BE2C (cell line): ENCODE measurements around the gene COMT.
"Not testable (repeated sequence)": the region's sequence is repeated elsewhere in the genome, so short reads cannot be mapped to it uniquely, and the experiment has no call there.

Source experiments
- DNase-seq: peaks from one replicate; pipeline ENCODE4 v3.0.0-alpha.2; 2020
- H3K27me3 ChIP-seq: fragments of 250-450 bp; sonication (Bioruptor Pico); 2 replicates; pipeline ENCODE4 v1.5.1; 2020; ENCODE audit warnings: mild to moderate bottlenecking
- H3K36me3 ChIP-seq: fragments of 250-450 bp; sonication (Bioruptor Pico); 2 replicates; pipeline ENCODE4 v1.5.1; 2020; ENCODE audit warnings: mild to moderate bottlenecking
- H3K4me1 ChIP-seq: fragments of 250-450 bp; sonication (Bioruptor Pico); 2 replicates; pipeline ENCODE4 v1.5.1; 2020
- H3K4me3 ChIP-seq: 2 replicates; pipeline ENCODE4 v1.5.1; 2011; ENCODE audit warnings: low read depth, low read length
- H3K9me3 ChIP-seq: fragments of 250-450 bp; sonication (Bioruptor Pico); 2 replicates; pipeline ENCODE4 v1.5.1; 2020
- CTCF ChIP-seq: IDR thresholded peaks from 2 replicates; pipeline ENCODE4 v1.5.1; 2012; ENCODE audit warnings: mild to moderate bottlenecking, low read depth, low read length

The COMT gene

DNA sequence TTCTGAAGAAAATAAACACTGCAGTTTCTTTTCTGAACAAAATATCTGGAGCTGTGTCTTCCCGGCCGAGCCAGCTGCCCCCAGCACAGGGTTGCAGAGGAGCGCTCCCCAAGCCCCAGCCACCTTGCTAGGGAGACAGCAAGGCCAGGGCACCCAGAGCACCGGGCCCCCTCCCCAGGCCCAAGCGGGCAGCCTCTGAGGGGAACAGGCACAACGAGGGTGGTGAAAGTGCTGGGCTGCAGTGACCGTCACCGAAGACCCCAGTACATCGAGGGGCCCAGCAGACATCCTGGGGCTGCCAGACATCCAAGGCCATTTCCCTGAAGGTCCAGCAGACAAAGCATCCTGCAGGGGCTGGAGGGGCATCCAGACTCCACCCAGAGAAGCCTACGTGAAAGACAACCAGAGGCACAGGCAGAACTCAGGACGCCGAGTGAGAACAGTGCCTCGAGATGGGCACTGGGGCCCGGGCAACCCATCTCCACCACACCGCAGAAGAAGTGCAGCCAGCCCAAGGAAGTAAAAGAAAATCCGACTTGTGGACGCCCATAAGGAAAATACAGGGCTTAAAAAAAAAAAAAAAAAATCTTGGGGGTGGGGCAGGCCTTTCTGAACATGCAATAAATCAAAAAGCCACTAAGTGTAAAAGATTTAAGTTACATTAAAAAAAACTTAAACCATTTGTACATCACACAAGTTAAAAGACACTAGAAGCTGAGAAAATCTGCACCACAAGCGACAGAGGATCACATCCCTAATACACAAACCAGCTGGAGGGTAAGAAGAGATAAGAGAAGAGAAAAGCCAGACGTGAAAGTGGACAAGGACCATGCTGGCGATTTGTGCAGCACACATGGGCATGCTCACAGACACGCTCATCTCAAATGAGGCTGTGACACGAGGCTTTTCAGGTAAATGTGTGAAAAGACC lies 36.0 kb upstream of the COMT start:
- no peaks in the 10 kb centered on the region for H3K27me3 ChIP-seq
- peaks cover 5% of the 10 kb centered on the region; the same call in 1 of the 2 replicates for H3K36me3 ChIP-seq
- no peak for TF ChIP-seq CTCF
- DNase-seq, result peak; percentile 55
- no peak overlapping the region for H3K4me3 ChIP-seq
- H3K4me1 ChIP-seq, result peaks cover 27% of the 10 kb centered on the region
- no peaks in the 10 kb centered on the region for H3K9me3 ChIP-seq

GRCh38 chr22:19906864-19907263 lies 34.7 kb upstream of the COMT start:
- H3K36me3 ChIP-seq, H3K9me3 ChIP-seq, H3K4me3 ChIP-seq, H3K27me3 ChIP-seq, DNase-seq: not testable (repeated sequence)
- peaks cover 27% of the 10 kb centered on the region for H3K4me1 ChIP-seq

DNA sequence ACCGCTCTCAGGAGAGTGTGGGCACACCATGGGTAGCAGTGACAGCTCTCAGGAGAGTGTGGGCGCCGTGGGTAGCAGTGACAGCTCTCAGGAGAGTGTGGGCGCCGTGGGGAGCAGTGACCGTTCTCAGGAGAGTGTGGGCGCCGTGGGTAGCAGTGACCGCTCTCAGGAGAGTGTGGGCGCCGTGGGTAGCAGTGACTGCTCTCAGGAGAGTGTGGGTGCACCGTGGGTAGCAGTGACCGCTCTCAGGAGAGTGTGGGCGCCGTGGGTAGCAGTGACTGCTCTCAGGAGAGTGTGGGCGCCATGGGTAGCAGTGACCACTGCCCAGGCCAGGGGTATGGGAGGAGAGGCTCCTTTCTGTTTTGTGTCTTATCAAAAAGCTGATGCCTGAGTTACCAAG lies 33.7 kb upstream of the COMT start:
- H3K36me3 ChIP-seq, H3K27me3 ChIP-seq, H3K9me3 ChIP-seq, H3K4me3 ChIP-seq, DNase-seq: not testable (repeated sequence)
- peaks cover 18% of the 10 kb centered on the region for H3K4me1 ChIP-seq

DNA sequence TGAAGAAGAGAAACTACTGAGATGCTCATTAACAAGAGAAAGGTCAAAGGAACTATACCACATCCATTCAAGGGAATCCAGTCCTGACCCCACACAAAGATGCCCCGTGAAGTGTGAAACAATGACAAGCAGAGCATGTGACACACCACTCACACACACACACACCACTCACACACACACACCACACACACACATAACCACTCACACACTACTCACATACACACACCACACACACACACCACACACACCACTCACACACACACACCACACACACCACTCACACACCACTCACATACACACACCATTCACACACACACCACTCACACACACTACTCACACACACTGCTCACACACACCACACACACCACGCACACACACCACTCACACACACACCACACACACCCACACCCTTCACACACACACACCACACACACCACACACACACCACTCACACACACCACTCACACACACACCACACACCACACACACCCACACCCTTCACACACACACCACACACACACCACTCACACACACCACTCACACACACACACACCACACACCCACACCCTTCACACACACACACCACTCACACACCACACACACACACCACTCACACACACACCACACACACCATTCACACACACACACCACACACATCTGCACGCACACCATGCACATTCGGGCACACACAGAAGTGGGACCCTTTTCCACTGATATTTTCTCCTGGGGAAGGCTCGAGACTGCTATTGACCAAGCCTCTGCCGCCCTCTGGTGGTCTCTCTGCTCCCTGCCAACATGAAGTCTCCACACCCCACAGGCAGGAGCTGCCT lies 32.0 kb upstream of the COMT start:
- peak; percentile 95 for TF ChIP-seq CTCF
- DNase-seq, result peak; percentile 89
- Histone ChIP-seq H3K27me3 (no peaks in the 10 kb centered on the region), H3K4me1 (peaks cover 11% of the 10 kb centered on the region), H3K4me3 (no peak overlapping the region), H3K36me3 (peaks cover 19% of the 10 kb centered on the region), H3K9me3 (peaks cover 2% of the 10 kb centered on the region; the same call in 1 of the 2 replicates)

- TF ChIP-seq CTCF, result no peak
- peaks cover 24% of the 10 kb centered on the region for H3K36me3 ChIP-seq
- H3K4me3 ChIP-seq, result no peak overlapping the region
- peaks cover 2% of the 10 kb centered on the region; the same call in 1 of the 2 replicates for H3K9me3 ChIP-seq
- H3K27me3 ChIP-seq, result no peaks in the 10 kb centered on the region
- peaks cover 10% of the 10 kb centered on the region for H3K4me1 ChIP-seq
- no peak for DNase-seq
Measured at GRCh38 chr22:19910180-19910744, 31.3 kb upstream of the COMT start.

DNA sequence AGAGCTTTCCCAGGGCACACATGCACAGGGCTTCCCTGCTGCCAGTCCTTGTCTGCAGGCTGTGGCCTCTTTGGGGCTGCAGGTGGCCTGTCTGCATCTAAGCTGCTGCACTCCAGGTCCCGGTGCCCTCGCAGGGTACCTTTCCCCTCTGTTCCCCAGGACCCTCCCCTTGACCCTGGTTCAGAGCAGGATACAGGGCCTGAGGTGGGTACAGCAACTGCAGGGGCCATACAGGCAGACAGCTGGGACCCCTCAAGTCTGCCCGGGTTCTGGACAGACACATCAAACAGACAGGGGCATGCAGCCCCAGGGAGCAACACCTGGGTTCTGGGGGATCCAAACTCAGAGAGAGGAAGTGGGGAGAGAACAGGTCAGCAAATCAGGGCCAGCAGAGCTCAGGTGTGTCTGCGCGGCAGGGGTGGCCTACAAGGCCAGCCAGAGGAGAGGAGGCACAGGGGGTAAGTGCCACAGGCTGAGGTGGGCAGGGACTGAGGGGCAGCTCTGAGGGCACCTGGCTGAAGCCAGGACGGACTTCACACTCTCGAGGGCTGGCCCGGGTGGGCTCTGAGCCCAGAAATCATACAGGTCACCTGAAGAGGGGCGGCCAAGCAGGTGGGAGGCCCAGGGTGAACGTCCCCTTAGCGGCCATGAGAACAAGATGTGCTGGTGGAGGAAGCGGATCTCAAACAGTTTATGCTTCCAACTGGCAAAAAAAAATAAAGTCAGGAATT lies 29.9 kb upstream of the COMT start:
- no peak overlapping the region for H3K4me3 ChIP-seq
- no peaks in the 10 kb centered on the region for H3K4me1 ChIP-seq
- TF ChIP-seq CTCF, result no peak
- peaks cover 27% of the 10 kb centered on the region for H3K36me3 ChIP-seq
- no peak for DNase-seq
- H3K27me3 ChIP-seq, result no peaks in the 10 kb centered on the region
- peaks cover 2% of the 10 kb centered on the region; the same call in 1 of the 2 replicates for H3K9me3 ChIP-seq
